HG03060 (cell line): ENCODE data around the gene SMPDL3B.
"Not testable (repeated sequence)": the region's sequence is repeated elsewhere in the genome, so short reads cannot be mapped to it uniquely, and the experiment has no call there.

Source experiments
- ATAC-seq: cut with Tn5 transposase; IDR thresholded peaks from one replicate; pipeline ENCODE4 v1.9.1; 2021; ENCODE audit warnings: low read depth, moderate number of reproducible peaks; ENCODE audit not compliant: unreplicated experiment

SMPDL3B gene

GRCh38 chr1:27967884-27968466 is 33.2 kb downstream of the SMPDL3B start:
- ATAC-seq, result no peak

DNA sequence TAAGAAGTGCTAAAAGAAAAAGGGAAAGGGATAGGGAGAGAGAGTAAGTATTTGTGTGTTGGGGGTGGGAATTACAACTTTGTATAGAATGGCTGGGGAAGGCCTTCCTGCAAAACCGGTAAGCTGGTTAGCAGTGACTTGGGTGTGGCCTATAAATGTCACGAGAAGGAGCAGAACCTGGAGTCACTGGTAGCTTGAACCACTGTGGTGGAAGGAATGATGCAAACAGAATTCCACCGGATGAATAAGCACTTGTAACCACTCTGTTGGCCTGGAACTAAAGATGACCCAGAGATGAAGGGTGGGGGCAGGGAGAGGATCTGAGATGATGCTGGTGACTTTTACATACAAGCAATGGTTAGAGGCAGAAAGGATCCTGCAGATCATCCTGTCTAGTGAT is 33.9 kb downstream of the SMPDL3B start:
- ATAC-seq, result no peak

DNA sequence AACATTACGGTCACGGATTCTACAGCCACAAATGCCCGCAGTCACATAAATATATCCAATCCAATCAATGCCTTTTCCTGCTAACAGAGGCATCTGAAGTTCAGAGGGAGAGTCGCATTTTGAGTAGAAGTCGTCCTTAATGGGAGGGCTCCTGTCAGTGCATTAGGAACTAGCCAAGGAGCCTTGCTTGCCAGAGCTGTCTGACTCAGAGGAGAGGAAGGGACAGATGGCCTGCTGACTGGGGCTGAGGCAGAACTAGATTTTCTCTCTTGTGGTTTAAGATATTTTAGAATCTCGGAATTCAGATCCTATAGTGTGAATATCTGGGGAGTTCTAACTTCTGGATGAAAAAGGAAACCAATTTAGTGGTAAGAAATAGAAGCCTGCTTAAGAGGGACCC is 35.6 kb downstream of the SMPDL3B start:
- ATAC-seq, result no peak

GRCh38 chr1:27971674-27972073 is 36.9 kb downstream of the SMPDL3B start:
- no peak for ATAC-seq

- no peak for ATAC-seq
Measured at GRCh38 chr1:27972141-27972540, 37.3 kb downstream of the SMPDL3B start.

GRCh38 chr1:27973771-27974416 is 39.1 kb downstream of the SMPDL3B start:
- ATAC-seq, result no peak

DNA sequence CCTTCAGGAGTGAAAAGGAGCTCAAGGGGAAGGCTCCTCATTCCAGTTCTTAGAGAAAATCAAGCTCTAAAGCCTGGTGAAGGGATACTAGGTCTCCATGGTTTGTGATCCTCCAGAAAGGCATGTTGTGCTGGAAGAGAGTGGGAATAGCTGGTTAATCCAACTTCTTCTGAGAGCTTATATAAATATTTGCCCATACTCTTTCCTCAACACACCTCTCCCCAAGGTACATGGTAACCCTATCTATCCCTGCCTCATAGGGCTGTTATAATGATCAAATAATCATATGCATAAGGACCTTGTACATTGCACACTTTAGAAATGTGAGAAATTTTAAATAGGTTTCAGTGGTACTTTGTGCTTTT is 39.6 kb downstream of the SMPDL3B start:
- no peak for ATAC-seq

DNA sequence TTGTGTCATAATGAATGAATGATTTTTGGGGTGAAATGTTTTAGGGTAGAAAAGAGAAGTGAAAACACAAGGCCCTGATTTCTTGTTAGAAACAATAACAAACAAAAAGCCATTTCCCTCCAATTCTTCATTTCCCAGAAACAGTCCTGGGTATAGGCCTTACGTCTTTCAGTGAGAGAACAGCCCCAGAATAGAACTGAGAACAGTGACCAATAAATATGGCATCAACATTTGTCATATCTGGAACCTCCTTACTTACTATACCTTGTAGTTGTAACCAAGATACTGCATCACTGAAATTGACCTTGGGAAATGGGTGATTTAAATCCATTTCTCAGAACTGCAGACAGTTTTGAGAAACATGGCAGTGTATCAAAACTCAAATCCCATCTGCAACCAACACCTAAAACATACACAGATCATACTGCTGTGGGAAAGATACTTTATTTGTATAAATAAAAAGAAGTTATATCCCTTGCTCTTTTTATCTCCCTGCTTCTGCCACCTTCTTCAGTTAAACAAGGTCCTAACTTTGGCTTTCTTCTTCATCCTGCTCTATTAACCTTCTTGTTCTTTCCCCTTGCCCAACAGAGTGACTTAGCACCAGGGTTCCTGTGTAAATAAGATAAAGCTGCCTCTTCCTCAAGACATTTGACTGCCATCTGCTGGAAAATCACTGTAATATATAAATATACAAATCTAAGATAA is 44.5 kb downstream of the SMPDL3B start:
- no peak for ATAC-seq

DNA sequence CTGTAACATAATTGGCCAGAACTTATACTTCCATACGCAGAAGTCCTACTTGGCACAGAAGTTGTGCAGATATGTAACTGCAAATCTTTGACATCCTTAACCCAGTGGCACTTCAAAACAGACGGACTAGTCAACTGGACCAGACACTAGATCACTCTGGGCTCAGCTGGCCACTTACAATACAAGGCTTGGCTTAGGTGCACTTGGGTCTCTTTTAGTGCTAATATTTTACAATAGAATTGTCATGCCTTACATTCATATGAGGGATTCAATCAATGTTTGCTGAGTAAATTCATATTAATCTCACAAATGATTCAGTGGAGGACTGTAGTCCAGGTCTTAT is 45.0 kb downstream of the SMPDL3B start:
- ATAC-seq, result no peak

DNA sequence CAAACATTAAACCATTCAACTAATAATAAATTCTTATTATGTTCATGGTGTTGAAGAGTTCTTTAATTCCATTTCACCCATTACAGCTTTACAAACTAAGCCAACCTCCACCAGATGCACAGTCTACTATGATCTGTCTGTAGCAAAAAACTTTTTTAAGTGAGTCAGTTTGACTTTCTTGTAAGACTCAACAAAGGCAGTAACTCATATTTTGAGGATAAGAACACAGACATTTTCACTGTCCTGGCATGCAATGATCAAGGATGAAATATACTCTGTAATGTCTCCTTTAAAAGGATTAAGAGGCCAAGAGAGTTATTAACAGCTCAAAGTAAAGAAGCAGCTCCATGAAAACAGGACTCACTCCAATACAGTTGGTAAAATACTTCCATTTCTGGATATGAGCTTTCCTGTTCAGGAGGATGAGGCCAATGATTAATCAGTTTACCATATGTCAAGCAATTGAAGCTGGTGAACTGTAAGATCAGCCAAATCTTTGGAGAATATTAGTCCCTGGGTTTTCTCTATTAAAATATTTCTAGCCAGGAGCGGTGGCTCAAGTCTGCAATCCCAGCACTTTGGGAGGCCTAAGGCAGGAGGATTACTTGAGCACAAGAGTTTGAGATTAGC is 45.5 kb downstream of the SMPDL3B start:
- ATAC-seq, result no peak

- ATAC-seq, result no peak
Measured at GRCh38 chr1:27981145-27981544, 46.3 kb downstream of the SMPDL3B start.

- no peak for ATAC-seq
Measured at GRCh38 chr1:27990920-27991537, 56.2 kb downstream of the SMPDL3B start.

GRCh38 chr1:27992276-27992675 is 57.5 kb downstream of the SMPDL3B start:
- no peak for ATAC-seq

- ATAC-seq, result no peak
Measured at GRCh38 chr1:27993241-27993640, 58.4 kb downstream of the SMPDL3B start.

DNA sequence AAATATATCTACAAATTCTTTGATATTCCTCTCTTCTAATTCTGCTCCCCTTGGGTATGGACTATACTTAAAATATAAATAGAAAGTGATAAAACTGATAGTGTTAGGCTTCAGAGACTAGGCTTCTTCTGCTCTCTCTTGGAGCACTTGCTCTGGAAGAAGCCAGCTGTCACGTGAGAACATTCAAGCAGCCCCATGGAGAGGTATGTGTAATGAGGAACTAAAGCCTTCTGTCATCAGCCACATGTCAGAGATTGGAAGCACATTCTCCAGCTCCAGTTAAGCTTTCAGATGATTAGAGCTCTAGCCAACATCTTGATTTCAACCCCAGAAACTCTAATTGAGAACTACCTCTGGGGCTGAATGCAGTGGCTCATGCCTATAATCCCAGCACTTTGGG is 59.3 kb downstream of the SMPDL3B start:
- no peak for ATAC-seq

DNA sequence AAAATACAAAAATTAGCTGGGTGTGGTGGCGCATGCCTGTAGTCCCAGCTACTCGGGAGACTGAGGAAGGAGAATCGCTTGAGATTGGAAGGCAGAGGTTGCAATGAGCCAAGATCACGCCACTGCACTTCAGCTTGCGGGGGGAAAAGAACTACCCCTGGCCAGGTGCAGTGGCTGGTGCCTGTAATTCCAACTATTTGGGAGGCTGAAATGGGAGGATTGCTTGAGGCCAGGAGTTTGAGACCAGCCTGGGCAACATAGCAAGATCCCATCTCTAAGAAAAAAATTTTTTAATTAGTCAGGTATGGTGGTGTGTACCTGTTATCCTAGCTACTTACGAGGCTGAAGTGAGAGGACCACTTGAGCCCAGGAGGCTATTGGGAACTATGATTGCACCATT is 59.7 kb downstream of the SMPDL3B start:
- ATAC-seq, result not testable (repeated sequence)

GRCh38 chr1:27999055-27999454 is 64.3 kb downstream of the SMPDL3B start:
- ATAC-seq, result no peak

DNA sequence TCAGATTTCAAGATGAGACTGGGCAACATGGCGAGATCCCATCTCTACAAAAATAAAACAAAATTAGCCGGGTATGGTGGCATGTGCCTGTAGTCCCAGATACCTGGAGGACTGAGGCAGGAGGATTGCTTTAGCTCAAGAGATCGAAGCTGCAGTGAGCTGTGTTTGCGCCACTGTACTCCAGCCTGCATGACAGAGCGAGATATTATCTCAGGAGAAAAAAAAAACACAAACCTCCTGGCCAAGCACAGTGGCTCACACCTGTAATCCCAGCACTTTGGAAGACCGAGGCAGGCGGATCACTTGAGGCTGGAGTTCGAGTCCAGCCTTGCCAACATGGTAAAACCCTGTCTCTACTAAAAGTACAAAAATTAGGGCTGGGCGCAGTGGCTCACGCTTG is 67.8 kb downstream of the SMPDL3B start:
- ATAC-seq, result no peak

DNA sequence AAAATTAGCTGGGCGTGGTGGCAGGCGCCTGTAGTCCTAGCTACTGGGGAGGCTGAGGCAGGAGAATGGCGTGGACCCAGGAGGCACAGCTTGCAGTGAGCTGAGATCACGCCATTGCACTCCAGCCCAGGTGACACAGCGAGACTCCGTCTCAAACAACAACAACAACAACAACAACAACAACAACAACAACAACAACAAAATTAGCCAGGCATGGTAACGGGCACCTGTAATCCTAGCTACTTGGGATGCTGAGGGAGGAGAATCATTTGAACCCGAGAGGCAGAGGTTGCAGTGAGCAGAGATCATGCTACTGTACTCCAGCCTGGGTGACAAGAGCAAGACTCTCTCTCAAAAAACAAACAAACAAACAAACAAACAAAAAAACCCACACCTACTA is 68.3 kb downstream of the SMPDL3B start:
- ATAC-seq, result not testable (repeated sequence)
